NCI-H748 treated with DMSO at 0.1 percent for 48 hours (cell line): ENCODE data around the gene FAM3A.

Experiments
- DNase-seq: peaks from one replicate; lab custom pipeline; 2025; lab: John Stamatoyannopoulos, UW

FAM3A gene

DNA sequence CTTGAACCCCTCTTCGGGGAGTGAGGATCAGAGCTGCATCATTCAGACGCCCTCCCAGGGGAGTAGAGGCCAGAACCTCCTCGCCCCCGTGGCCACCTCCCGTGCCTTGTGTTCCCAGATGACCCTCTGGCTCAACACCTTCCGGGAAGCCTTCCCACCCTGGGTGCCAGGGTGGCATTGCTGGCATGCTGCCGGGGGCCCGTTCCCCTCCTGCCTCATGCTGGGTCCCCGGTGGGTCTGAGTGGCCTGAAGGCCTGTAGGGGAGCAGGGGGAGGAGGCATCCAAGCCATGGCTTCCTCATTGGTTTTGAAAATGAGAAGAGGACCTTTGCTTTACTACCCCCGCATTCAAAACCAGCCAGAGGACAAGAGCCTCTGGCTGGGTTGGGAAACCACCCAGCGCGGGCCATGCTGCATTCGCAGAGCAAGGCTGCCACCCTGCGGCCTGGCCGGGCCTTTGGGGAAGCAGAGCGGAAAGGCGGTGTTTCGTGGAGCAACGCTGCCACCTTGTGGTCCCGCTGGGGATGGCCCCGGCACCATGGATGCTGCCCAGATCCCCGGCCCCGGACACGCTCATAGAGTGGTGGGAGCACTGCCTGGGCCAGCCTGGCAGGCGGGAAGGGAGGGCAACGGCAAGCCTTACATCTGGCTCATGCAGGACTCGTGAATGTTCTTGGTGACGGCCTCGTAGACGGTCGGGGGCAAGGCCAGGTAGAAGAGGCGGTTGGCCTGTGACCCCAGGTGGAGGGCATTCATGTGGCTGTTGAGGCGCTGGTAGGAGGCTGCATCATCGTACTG is 18.7 kb upstream of the FAM3A start:
- peak; percentile 30 for DNase-seq

DNA sequence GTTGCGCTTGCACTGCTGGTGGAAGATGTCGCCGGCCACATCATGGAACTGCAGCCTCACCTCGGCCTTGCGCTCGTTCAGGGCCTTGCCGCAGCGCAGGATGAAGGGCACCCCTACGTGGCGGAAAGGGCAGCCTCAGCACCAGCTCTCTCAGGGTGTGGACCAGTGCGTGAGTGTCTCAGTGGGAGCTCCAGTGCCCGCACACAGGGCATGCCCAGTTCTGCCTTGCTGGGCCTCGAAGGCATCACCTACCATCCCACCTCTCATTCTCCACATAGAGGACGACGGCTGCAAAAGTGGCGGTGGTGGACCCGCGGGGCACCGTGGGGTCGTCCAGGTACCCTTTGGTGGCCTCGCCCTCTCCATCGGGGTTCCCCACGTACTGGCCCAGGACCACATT is 16.7 kb upstream of the FAM3A start:
- DNase-seq = no peak

DNA sequence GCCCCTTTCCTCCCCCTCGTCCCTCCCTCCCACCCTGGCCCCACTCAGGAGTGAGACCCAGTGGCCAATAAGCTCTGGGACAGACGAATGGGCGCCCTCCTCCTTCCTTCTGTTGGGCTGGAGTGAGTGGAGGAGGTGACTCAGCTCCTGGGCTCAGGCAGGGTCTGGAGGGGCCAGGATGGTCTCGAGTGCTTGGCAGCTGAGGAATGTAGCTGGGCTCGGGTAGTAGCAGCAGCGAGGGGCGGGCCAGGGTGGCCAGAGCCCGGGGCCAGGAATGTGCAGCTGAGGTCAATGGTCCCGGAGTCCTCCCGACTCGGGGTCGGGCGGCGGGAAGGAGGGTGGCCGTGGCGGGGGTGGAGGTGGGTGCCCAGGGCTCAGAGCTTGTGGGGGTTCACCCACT is 15.6 kb upstream of the FAM3A start:
- DNase-seq = no peak

GRCh38 chrX:154530286-154530685 is 14.3 kb upstream of the FAM3A start:
- DNase-seq = no peak

GRCh38 chrX:154529206-154529612 is 13.2 kb upstream of the FAM3A start:
- no peak for DNase-seq

- DNase-seq = peak; percentile 62
These were observed 11.1 kb upstream of the FAM3A start for GRCh38 chrX:154526901-154527675.

DNA sequence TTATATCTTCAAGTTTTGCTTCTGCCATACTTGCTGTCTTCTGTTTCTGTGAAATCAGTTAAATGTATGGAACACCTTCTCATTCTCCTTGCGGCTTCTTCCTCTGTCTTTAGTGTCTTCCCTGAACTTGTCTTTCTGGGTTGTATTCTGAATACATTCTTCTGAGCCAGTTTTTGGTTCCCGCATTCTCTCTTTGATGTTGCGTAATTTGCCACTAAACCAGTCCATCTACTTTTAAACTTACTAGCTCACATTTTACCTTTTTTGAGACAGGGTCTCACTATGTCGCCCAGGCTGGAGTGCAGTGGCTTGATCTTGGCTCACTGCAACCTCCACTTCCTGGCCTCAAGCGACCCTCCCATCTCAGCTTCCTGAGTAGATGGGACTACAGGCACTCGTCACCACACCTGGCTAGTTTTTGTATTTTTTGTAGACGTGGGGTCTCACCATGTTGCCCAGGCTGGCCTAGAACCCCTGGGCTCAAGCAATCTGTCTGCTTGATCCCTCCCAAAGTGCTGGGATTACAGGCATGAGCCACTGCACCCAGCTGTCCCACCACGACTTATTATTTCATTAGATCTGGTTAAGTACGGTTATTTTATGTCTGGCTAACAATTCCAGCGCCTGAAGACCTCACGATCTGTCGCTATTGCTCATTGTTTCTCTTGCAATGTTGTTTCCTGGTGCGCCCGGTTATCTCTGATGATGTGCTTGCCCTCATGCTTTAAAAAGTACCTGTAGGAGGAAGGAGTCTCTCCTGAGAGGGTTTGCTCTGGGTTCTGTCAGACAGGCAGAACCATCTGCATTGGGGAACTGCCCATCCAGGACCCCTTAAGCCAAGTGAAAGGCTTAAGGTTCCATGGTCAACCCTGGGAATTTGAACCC is 9.8 kb upstream of the FAM3A start:
- DNase-seq = no peak

DNA sequence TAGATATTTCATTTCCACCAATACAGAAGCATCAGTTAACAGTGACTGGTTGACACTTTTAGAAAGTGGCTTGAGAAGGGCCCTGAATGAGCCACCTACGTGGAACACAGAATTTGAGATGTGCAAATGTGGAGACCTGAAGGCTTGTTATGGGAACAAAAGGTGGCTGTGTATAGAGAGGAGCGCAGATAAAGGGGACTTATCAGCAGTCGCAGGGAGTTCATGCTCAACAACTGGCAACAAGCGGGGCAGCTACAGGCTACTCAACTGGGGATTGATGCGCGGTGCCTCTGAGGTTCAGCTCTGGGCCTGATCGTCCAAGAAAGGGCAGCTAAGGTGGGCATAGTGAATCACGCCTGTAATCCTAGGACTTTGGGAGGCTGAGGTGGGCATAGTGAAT is 3.4 kb upstream of the FAM3A start:
- no peak for DNase-seq

DNA sequence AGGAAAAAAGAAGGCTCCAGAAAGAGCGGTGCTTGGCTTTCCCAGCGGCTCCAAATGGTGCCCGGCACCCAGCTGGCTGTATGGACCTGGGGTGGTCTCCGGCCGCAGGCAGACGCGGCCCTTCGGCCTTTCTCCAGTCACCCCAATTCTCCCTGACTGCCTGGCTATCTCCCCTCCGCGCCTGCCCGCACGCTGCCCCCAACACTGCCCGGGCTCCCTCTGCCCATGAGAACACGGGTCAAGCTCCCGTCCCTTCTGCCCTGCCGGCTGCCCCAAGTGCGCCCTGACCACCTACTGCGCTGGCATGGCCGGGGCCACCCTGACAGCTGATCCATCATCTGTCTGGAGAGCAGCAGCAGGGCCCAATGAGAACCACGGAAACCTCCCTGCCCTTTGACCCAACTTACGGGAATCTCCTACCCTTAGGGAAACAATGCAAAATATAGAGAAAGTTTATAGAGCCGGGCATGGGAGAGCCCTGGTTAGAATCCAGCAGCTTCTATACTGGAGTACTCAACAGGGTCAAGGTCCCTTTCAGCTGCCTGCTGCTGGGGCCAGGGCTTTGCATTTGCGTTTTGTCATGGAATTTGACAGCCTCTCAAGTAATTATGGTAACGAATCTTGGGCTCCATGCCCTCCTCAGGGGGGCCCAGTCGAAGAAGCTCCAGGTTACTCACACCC is 1.2 kb upstream of the FAM3A start:
- no peak for DNase-seq

DNA sequence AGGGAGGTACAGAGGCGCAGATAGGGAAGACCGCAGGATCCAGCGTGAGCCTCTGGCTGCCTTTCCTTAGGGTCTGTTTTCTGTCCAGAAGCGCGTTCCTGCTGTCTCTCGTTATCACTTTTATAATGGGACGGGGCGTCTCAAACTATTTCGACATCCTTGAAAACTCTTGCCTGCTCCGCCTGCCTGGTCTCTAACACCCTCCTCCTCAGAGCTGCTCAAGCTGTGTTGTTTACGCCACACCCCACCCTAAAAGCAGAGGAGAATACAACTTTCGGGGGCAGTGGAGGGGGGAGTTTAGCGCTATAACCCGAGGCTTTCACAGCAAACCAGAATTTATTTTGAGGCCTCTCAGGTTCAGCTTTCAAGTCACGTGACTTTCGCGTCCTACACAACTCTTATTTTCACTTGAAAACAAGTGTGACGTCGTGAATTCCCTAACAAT is 646 bp upstream of the FAM3A start:
- DNase-seq = no peak

- DNase-seq = no peak
These were observed 704 bp downstream of the FAM3A start for GRCh38 chrX:154515090-154515965.

GRCh38 chrX:154513716-154514115 is 2.3 kb downstream of the FAM3A start:
- DNase-seq = no peak

DNA sequence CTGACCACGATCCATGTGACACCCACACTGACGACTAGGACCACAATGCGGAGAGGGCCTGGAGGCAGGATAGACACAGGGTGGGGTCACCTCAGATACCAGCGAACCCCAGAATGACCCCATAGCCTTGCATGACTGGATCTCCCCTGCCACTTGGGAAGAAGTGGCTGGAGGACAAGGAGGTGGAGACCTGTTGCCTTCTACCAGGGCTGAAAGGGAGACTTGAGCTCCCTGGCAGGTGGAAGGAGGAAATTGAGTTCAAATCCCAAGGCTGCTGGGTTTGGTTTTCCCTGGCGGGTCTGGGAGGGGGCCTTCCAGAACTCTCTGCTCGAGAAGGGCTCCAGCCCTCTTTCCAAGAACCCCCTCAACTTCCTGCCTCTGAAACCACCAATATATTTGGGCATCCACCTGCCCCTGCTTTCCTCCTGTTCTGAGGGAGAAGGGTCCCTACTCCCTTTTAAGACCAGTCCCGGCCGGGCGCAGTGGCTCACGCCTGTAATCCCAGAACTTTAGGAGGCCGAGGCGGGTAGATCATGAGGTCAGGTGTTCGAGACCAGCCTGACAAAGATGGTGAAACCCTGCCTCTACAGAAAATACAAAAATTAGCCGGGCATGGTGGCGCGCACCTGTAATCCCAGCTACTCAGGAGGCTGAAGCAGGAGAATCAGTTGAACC is 3.0 kb downstream of the FAM3A start:
- no peak for DNase-seq

DNA sequence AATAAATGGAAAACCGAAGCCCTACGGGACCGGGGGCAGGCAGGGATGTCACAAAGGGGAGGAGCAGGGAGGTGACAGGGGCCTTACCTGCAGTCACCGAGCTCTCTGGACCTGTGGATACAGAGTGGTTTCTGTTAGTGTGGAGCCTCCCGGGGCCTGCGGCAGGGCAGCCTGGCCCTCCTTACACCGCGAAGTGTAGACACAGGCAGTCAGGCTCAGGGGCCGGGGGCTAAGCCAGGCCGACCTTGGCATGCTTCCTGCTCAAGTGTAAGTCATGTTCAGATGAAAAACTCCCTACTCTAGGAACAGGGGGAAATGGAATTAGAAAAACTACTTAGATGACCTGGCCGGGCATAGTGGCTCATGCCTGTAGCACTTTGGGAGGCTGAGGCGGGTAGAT is 4.3 kb downstream of the FAM3A start:
- no peak for DNase-seq

DNA sequence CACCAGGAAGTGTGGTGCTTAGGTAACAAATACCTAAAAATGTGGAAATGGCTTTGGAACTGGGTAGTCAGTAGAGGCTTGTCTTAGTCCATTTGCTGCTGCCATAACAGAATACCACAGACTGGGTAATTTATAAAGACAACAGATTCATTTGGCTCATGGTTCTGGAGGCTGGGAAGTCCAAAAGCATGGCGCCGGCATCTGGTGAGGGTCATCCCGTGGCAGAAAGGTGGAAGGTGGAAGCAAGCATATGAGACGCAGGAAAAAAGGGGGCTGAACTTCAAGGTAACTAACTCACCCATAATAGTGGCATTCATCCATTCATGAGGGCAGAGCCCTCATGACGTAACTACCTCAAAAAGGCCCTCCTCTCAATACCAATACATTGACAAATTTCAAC is 6.6 kb downstream of the FAM3A start:
- no peak for DNase-seq

DNA sequence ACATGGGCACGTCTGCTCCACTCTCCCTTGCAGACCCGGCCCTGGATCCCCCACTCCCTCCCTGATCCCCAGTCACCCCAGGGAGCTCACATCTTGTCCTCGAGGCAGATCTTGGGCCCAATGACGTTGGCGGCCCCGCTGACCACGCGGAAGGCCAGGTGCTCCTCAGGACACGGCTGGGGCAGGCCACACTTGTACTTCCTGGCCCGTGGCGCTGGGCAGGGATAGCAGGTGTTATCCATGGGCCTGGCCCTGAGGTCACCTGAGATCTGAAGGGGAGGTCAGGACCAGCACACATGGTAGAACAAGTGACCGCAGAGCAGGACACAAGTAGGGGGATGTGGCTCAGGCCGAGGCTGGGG is 7.7 kb downstream of the FAM3A start:
- no peak for DNase-seq

- no peak for DNase-seq
These were observed 8.2 kb downstream of the FAM3A start for GRCh38 chrX:154507673-154508383.

GRCh38 chrX:154506483-154507332 is 9.3 kb downstream of the FAM3A start:
- no peak for DNase-seq

GRCh38 chrX:154505734-154506133 is 10.3 kb downstream of the FAM3A start:
- no peak for DNase-seq
